ENCODE measurements around the gene ARHGEF28.

DNA sequence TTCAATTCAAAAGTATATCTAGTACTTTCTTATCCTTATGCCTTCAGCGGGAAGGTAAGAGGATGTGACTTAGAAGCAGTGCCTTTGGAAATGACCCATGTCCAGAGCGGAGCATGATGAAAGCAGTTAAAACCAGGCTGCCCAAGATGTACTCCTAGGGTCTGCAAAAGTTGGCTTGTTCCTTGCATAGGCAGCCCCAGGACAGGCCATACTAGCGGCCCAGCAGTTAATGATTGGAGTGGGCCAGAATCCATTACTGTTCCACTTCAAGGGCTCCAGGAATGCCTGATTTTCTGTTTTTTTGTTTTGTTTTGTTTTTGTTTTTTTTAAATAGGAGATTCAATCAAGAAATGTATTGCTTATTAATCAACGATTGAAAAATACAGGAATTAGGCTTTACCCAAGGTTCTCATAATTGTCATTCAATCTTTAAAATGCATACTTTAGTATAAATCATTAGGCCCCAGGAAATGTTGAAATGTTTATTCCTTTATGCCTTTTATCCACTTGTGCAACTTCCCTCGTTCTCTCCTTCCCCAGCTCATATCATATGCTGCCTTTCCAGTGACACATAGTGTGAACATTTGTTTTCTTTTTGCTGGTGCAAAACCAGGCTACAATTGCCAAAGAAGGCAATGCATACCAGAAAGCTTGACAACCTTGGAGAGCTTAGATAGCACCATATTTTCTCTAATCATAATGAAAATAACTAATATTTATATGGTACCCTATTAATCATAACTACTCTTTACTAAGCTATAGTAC is 190.8 kb downstream of the ARHGEF28 start:
- TF ChIP-seq, protein P1, sequence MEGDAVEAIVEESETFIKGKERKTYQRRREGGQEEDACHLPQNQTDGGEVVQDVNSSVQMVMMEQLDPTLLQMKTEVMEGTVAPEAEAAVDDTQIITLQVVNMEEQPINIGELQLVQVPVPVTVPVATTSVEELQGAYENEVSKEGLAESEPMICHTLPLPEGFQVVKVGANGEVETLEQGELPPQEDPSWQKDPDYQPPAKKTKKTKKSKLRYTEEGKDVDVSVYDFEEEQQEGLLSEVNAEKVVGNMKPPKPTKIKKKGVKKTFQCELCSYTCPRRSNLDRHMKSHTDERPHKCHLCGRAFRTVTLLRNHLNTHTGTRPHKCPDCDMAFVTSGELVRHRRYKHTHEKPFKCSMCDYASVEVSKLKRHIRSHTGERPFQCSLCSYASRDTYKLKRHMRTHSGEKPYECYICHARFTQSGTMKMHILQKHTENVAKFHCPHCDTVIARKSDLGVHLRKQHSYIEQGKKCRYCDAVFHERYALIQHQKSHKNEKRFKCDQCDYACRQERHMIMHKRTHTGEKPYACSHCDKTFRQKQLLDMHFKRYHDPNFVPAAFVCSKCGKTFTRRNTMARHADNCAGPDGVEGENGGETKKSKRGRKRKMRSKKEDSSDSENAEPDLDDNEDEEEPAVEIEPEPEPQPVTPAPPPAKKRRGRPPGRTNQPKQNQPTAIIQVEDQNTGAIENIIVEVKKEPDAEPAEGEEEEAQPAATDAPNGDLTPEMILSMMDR (IDR thresholded peaks at IDR 0.05; ENCODE audit: low read length), result no peak
- no peak for TF ChIP-seq EZH2phosphoT487 (IDR thresholded peaks at IDR 0.05; ENCODE audit: low read length)
